ENCODE results near the gene TTC9.

DNA sequence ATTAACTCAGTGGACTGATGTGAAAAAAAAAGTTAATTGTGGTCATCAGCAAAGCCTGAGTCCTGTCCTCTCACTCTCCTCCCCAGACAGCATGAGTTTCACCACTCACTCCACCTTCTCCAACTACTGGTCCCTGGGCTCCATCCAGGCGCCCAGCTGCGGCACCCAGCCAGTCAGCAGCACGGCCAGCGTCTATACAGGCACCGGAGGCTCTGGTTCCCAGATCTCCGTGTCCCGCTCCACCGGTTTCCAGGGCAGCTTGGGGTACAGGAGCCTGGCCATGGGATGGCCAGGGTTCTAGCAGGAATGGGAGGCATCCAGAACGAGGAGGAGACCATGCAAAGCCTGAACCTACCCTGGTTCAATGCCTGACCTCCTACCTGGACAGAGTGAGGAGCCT lies 47.3 kb upstream of the TTC9 start:
- TF ChIP-seq, protein P1, sequence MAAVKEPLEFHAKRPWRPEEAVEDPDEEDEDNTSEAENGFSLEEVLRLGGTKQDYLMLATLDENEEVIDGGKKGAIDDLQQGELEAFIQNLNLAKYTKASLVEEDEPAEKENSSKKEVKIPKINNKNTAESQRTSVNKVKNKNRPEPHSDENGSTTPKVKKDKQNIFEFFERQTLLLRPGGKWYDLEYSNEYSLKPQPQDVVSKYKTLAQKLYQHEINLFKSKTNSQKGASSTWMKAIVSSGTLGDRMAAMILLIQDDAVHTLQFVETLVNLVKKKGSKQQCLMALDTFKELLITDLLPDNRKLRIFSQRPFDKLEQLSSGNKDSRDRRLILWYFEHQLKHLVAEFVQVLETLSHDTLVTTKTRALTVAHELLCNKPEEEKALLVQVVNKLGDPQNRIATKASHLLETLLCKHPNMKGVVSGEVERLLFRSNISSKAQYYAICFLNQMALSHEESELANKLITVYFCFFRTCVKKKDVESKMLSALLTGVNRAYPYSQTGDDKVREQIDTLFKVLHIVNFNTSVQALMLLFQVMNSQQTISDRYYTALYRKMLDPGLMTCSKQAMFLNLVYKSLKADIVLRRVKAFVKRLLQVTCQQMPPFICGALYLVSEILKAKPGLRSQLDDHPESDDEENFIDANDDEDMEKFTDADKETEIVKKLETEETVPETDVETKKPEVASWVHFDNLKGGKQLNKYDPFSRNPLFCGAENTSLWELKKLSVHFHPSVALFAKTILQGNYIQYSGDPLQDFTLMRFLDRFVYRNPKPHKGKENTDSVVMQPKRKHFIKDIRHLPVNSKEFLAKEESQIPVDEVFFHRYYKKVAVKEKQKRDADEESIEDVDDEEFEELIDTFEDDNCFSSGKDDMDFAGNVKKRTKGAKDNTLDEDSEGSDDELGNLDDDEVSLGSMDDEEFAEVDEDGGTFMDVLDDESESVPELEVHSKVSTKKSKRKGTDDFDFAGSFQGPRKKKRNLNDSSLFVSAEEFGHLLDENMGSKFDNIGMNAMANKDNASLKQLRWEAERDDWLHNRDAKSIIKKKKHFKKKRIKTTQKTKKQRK (IDR thresholded peaks at IDR 0.05; ENCODE audit: borderline replicate concordance, low read depth, low read length): no peak
- TF ChIP-seq, protein P2, sequence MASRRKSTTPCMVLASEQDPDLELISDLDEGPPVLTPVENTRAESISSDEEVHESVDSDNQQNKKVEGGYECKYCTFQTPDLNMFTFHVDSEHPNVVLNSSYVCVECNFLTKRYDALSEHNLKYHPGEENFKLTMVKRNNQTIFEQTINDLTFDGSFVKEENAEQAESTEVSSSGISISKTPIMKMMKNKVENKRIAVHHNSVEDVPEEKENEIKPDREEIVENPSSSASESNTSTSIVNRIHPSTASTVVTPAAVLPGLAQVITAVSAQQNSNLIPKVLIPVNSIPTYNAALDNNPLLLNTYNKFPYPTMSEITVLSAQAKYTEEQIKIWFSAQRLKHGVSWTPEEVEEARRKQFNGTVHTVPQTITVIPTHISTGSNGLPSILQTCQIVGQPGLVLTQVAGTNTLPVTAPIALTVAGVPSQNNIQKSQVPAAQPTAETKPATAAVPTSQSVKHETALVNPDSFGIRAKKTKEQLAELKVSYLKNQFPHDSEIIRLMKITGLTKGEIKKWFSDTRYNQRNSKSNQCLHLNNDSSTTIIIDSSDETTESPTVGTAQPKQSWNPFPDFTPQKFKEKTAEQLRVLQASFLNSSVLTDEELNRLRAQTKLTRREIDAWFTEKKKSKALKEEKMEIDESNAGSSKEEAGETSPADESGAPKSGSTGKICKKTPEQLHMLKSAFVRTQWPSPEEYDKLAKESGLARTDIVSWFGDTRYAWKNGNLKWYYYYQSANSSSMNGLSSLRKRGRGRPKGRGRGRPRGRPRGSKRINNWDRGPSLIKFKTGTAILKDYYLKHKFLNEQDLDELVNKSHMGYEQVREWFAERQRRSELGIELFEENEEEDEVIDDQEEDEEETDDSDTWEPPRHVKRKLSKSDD (conservative IDR thresholded peaks at IDR 0.05; ENCODE audit: low read length): no peak
- TF ChIP-seq, protein P3, sequence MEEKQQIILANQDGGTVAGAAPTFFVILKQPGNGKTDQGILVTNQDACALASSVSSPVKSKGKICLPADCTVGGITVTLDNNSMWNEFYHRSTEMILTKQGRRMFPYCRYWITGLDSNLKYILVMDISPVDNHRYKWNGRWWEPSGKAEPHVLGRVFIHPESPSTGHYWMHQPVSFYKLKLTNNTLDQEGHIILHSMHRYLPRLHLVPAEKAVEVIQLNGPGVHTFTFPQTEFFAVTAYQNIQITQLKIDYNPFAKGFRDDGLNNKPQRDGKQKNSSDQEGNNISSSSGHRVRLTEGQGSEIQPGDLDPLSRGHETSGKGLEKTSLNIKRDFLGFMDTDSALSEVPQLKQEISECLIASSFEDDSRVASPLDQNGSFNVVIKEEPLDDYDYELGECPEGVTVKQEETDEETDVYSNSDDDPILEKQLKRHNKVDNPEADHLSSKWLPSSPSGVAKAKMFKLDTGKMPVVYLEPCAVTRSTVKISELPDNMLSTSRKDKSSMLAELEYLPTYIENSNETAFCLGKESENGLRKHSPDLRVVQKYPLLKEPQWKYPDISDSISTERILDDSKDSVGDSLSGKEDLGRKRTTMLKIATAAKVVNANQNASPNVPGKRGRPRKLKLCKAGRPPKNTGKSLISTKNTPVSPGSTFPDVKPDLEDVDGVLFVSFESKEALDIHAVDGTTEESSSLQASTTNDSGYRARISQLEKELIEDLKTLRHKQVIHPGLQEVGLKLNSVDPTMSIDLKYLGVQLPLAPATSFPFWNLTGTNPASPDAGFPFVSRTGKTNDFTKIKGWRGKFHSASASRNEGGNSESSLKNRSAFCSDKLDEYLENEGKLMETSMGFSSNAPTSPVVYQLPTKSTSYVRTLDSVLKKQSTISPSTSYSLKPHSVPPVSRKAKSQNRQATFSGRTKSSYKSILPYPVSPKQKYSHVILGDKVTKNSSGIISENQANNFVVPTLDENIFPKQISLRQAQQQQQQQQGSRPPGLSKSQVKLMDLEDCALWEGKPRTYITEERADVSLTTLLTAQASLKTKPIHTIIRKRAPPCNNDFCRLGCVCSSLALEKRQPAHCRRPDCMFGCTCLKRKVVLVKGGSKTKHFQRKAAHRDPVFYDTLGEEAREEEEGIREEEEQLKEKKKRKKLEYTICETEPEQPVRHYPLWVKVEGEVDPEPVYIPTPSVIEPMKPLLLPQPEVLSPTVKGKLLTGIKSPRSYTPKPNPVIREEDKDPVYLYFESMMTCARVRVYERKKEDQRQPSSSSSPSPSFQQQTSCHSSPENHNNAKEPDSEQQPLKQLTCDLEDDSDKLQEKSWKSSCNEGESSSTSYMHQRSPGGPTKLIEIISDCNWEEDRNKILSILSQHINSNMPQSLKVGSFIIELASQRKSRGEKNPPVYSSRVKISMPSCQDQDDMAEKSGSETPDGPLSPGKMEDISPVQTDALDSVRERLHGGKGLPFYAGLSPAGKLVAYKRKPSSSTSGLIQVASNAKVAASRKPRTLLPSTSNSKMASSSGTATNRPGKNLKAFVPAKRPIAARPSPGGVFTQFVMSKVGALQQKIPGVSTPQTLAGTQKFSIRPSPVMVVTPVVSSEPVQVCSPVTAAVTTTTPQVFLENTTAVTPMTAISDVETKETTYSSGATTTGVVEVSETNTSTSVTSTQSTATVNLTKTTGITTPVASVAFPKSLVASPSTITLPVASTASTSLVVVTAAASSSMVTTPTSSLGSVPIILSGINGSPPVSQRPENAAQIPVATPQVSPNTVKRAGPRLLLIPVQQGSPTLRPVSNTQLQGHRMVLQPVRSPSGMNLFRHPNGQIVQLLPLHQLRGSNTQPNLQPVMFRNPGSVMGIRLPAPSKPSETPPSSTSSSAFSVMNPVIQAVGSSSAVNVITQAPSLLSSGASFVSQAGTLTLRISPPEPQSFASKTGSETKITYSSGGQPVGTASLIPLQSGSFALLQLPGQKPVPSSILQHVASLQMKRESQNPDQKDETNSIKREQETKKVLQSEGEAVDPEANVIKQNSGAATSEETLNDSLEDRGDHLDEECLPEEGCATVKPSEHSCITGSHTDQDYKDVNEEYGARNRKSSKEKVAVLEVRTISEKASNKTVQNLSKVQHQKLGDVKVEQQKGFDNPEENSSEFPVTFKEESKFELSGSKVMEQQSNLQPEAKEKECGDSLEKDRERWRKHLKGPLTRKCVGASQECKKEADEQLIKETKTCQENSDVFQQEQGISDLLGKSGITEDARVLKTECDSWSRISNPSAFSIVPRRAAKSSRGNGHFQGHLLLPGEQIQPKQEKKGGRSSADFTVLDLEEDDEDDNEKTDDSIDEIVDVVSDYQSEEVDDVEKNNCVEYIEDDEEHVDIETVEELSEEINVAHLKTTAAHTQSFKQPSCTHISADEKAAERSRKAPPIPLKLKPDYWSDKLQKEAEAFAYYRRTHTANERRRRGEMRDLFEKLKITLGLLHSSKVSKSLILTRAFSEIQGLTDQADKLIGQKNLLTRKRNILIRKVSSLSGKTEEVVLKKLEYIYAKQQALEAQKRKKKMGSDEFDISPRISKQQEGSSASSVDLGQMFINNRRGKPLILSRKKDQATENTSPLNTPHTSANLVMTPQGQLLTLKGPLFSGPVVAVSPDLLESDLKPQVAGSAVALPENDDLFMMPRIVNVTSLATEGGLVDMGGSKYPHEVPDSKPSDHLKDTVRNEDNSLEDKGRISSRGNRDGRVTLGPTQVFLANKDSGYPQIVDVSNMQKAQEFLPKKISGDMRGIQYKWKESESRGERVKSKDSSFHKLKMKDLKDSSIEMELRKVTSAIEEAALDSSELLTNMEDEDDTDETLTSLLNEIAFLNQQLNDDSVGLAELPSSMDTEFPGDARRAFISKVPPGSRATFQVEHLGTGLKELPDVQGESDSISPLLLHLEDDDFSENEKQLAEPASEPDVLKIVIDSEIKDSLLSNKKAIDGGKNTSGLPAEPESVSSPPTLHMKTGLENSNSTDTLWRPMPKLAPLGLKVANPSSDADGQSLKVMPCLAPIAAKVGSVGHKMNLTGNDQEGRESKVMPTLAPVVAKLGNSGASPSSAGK (IDR thresholded peaks at IDR 0.05): no peak
- TF ChIP-seq TEAD1 (CRISPR knock-in tag; IDR thresholded peaks at IDR 0.05) (no peak), PURB (CRISPR knock-in tag; IDR thresholded peaks at IDR 0.05; ENCODE audit: low read depth) (no peak), MAFF (IDR thresholded peaks at IDR 0.05; ENCODE audit: low read length) (no peak), FOXM1 (IDR thresholded peaks at IDR 0.05; ENCODE audit: low read depth) (no peak), FOXM1 (CRISPR knock-in tag; IDR thresholded peaks at IDR 0.05; ENCODE audit: low read depth) (no peak), POU5F1 (IDR thresholded peaks at IDR 0.05; ENCODE audit: borderline replicate concordance, low read depth, low read length, partially characterized antibody) (no peak), ILF3 (IDR thresholded peaks at IDR 0.05; ENCODE audit: borderline replicate concordance) (no peak), NFIC (IDR thresholded peaks at IDR 0.05) (no peak), LEF1 (IDR thresholded peaks at IDR 0.05) (no peak), EHMT2 (IDR thresholded peaks at IDR 0.05) (no peak)
- TF ChIP-seq, protein P4, sequence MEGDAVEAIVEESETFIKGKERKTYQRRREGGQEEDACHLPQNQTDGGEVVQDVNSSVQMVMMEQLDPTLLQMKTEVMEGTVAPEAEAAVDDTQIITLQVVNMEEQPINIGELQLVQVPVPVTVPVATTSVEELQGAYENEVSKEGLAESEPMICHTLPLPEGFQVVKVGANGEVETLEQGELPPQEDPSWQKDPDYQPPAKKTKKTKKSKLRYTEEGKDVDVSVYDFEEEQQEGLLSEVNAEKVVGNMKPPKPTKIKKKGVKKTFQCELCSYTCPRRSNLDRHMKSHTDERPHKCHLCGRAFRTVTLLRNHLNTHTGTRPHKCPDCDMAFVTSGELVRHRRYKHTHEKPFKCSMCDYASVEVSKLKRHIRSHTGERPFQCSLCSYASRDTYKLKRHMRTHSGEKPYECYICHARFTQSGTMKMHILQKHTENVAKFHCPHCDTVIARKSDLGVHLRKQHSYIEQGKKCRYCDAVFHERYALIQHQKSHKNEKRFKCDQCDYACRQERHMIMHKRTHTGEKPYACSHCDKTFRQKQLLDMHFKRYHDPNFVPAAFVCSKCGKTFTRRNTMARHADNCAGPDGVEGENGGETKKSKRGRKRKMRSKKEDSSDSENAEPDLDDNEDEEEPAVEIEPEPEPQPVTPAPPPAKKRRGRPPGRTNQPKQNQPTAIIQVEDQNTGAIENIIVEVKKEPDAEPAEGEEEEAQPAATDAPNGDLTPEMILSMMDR (IDR thresholded peaks at IDR 0.05 in 2 of 3, conservative IDR thresholded peaks at IDR 0.05 in 1 of 3; ENCODE audit: insufficient read depth in 2 of 3, low read depth in 1 of 3, low read length in 3 of 3): no peak
